ENCODE results near the gene CYP39A1. TPM values are rescaled to one million over a fixed set of nuclear protein-coding genes. Genes with fewer than 3 reads are reported as not detected.

The CYP39A1 gene
- total and polyA plus RNA-seq, 2 donors (not counting 1 experiment from before 2014, with no cell fraction given), result not detected

GRCh38 chr6:46610862-46611553, 41.6 kb downstream of the CYP39A1 start:
- H3K4me3 Mint-ChIP-seq, result no peak overlapping the region
- H3K27me3 ChIP-seq (replicated peaks in 1 of 4; ENCODE audit: control extremely low read depth in 1 of 4, control insufficient read depth in 3 of 4, insufficient read depth in 4 of 4, low read length in 3 of 4), result no peaks in the 10 kb centered on the region
- no peaks in the 10 kb centered on the region for H3K9me3 Mint-ChIP-seq (ENCODE audit: insufficient read depth)
- no peak overlapping the region for H3K27ac ChIP-seq (ENCODE audit: low read length in 2 of 2)
- no CpG with 5 or more reads among the region's 3 CpGs for WGBS (ENCODE audit: insufficient coverage)
- no peak for ATAC-seq (ENCODE audit: low read depth)
- no peaks in the 10 kb centered on the region for H3K36me3 ChIP-seq (replicated peaks in 1 of 2; ENCODE audit: control extremely low read depth in 1 of 2, control insufficient read depth in 1 of 2, extremely low read depth in 1 of 2, insufficient read depth in 2 of 2, low read length in 1 of 2)
- POLR2A ChIA-PET, result no interaction called here
- H3K9me3 ChIP-seq (ENCODE audit: control extremely low read depth in 1 of 3, control insufficient read depth in 2 of 3, insufficient read depth in 1 of 3, low read length in 2 of 3), result no peaks in the 10 kb centered on the region
- H2AFZ ChIP-seq (ENCODE audit: insufficient read depth, low read depth, low read length, poor library complexity, severe bottlenecking), result no peak overlapping the region
- intact Hi-C loops (cut with micrococcal nuclease), result no loop called here
- H3K4me2 ChIP-seq (replicated peaks; ENCODE audit: low read depth, low read length, poor library complexity, severe bottlenecking), result no peak overlapping the region
- CTCF ChIA-PET, result no interaction called here
- no peak overlapping the region for H3K27ac Mint-ChIP-seq
- no peaks in the 10 kb centered on the region for H4K20me1 ChIP-seq (ENCODE audit: control insufficient read depth, insufficient read depth, low read length, poor library complexity, severe bottlenecking)
- no peaks in the 10 kb centered on the region for H3K4me1 Mint-ChIP-seq
- DNase-seq, result no peak
- no peaks in the 10 kb centered on the region for H3K4me1 ChIP-seq (ENCODE audit: control insufficient read depth in 2 of 2, insufficient read depth in 2 of 2, low read length in 2 of 2)
- no peaks in the 10 kb centered on the region for H3K79me2 ChIP-seq (ENCODE audit: control insufficient read depth, insufficient read depth, low read length)
- H3K27me3 Mint-ChIP-seq, result peaks cover 9% of the 10 kb centered on the region
- TF ChIP-seq, protein P1, sequence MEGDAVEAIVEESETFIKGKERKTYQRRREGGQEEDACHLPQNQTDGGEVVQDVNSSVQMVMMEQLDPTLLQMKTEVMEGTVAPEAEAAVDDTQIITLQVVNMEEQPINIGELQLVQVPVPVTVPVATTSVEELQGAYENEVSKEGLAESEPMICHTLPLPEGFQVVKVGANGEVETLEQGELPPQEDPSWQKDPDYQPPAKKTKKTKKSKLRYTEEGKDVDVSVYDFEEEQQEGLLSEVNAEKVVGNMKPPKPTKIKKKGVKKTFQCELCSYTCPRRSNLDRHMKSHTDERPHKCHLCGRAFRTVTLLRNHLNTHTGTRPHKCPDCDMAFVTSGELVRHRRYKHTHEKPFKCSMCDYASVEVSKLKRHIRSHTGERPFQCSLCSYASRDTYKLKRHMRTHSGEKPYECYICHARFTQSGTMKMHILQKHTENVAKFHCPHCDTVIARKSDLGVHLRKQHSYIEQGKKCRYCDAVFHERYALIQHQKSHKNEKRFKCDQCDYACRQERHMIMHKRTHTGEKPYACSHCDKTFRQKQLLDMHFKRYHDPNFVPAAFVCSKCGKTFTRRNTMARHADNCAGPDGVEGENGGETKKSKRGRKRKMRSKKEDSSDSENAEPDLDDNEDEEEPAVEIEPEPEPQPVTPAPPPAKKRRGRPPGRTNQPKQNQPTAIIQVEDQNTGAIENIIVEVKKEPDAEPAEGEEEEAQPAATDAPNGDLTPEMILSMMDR (IDR thresholded peaks at IDR 0.05), result no peak
- TF ChIP-seq EZH2 (IDR thresholded peaks at IDR 0.05; ENCODE audit: borderline replicate concordance, insufficient read depth, low read depth, low read length, poor library complexity, severe bottlenecking), result no peak
- H3K9ac ChIP-seq (ENCODE audit: low read length), result no peak overlapping the region
- H3K4me3 ChIP-seq (ENCODE audit: control extremely low read depth in 1 of 5, extremely low read depth in 1 of 5, insufficient read depth in 1 of 5, low read depth in 2 of 5, low read length in 4 of 5), result no peak overlapping the region

DNA sequence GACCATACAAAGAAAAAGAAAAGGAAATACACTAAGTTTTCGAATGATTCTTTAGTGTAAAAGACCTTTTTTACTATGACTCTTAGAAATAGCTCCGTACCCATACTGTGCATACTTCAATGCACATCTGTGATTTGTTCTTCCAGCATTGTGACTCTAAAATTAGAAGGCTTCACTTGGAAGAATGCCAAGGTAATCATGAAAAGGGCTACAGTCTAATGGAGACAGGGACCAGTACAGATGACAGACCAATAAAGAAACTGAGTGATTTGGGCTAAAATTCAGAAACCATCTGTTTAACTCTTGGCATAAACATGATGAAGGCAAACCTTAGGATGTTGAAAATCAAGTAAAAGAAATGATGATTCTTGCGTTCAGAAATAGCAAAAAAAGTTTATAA, 46.3 kb downstream of the CYP39A1 start:
- Histone ChIP-seq H3K27ac (ENCODE audit: low read length in 2 of 2) (no peak overlapping the region), H3K27me3 (replicated peaks in 1 of 4; ENCODE audit: control extremely low read depth in 1 of 4, control insufficient read depth in 3 of 4, insufficient read depth in 4 of 4, low read length in 3 of 4) (no peaks in the 10 kb centered on the region), H2AFZ (ENCODE audit: insufficient read depth, low read depth, low read length, poor library complexity, severe bottlenecking) (no peak overlapping the region), H3K9ac (ENCODE audit: low read length) (no peak overlapping the region), H4K20me1 (ENCODE audit: control insufficient read depth, insufficient read depth, low read length, poor library complexity, severe bottlenecking) (no peaks in the 10 kb centered on the region), H3K79me2 (ENCODE audit: control insufficient read depth, insufficient read depth, low read length) (no peaks in the 10 kb centered on the region), H3K4me1 (ENCODE audit: control insufficient read depth in 2 of 2, insufficient read depth in 2 of 2, low read length in 2 of 2) (no peaks in the 10 kb centered on the region), H3K36me3 (replicated peaks in 1 of 2; ENCODE audit: control extremely low read depth in 1 of 2, control insufficient read depth in 1 of 2, extremely low read depth in 1 of 2, insufficient read depth in 2 of 2, low read length in 1 of 2) (no peaks in the 10 kb centered on the region), H3K4me3 (ENCODE audit: control extremely low read depth in 1 of 5, extremely low read depth in 1 of 5, insufficient read depth in 1 of 5, low read depth in 2 of 5, low read length in 4 of 5) (no peak overlapping the region), H3K4me2 (replicated peaks; ENCODE audit: low read depth, low read length, poor library complexity, severe bottlenecking) (no peak overlapping the region), H3K9me3 (ENCODE audit: control extremely low read depth in 1 of 3, control insufficient read depth in 2 of 3, insufficient read depth in 1 of 3, low read length in 2 of 3) (no peaks in the 10 kb centered on the region)
- TF ChIP-seq, protein P1 (IDR thresholded peaks at IDR 0.05), result no peak
- TF ChIP-seq EZH2 (IDR thresholded peaks at IDR 0.05; ENCODE audit: borderline replicate concordance, insufficient read depth, low read depth, low read length, poor library complexity, severe bottlenecking), result no peak
- no peak for DNase-seq
- Mint-ChIP-seq H3K27me3 (peaks cover 21% of the 10 kb centered on the region), H3K9me3 (ENCODE audit: insufficient read depth) (peaks cover 2% of the 10 kb centered on the region), H3K4me1 (no peaks in the 10 kb centered on the region), H3K4me3 (no peak overlapping the region), H3K27ac (no peak overlapping the region)
- WGBS (ENCODE audit: insufficient coverage), result no CpG with 5 or more reads among the region's 3 CpGs
- intact Hi-C loops (cut with micrococcal nuclease), result no loop called here
- ATAC-seq (ENCODE audit: low read depth), result no peak
- ChIA-PET POLR2A (no interaction called here), CTCF (no interaction called here)
